Muscle of leg (tissue), 11 donors: ENCODE measurements around the gene GRID2. TPM values are rescaled to one million over a fixed set of nuclear protein-coding genes. Genes with fewer than 3 reads are reported as not detected.

ENCODE experiments used
- DNase-seq: peaks from one replicate; pipeline ENCODE4 v3.0.0; 2013
- H3K27ac ChIP-seq: one replicate; pipeline ENCODE4 v1.5.1; 2013; ENCODE audit warnings: mild to moderate bottlenecking, low read length, control low read depth
- H3K27me3 ChIP-seq: one replicate; pipeline ENCODE4 v1.6.1; 2013; ENCODE audit warnings: low read length; ENCODE audit not compliant: control insufficient read depth, insufficient read depth
- H3K36me3 ChIP-seq: one replicate; pipeline ENCODE4 v1.6.1; 2013; ENCODE audit warnings: low read length; ENCODE audit not compliant: control insufficient read depth, insufficient read depth
- H3K4me1 ChIP-seq: one replicate; pipeline ENCODE4 v1.6.1; 2013; ENCODE audit warnings: low read length; ENCODE audit not compliant: control insufficient read depth, insufficient read depth
- H3K4me3 ChIP-seq: one replicate; pipeline ENCODE4 v1.5.1; 2013; ENCODE audit warnings: low read length, control low read depth
- H3K9me3 ChIP-seq: replicated peaks from 2 replicates; pipeline ENCODE4 v1.6.1; 2013; ENCODE audit warnings: low read depth, low read length; ENCODE audit not compliant: control insufficient read depth
- WGBS: methylation state at CpG from one replicate; pipeline ENCODE4 v1.1.5; 2013; ENCODE audit warnings: missing lambda C conversion rate; ENCODE audit not compliant: insufficient coverage; 5-methylcytosine and 5-hydroxymethylcytosine counted together
- polyA plus RNA-seq, 8 donors: library from polyadenylated mRNA; unstranded; fragments of 120-200 nt; gene quantifications; one replicate each; pipeline versions ENCODE4 v1.2.1 to v1.2.3, GENCODE V29; 2013; ENCODE audit warnings: inconsistent platforms in 1 of 8, low replicate concordance in 1 of 8; ENCODE audit not compliant: insufficient read length in 8 of 8, insufficient read depth in 1 of 8
- total RNA-seq: library from RNA; stranded (reverse); fragments of 120-200 nt; gene quantifications from one replicate; pipeline ENCODE4 v1.2.4, GENCODE V29; 2013

The GRID2 gene
- total and polyA plus RNA-seq, 9 donors: 0.29 to 1.4 (median 0.60) TPM

DNA sequence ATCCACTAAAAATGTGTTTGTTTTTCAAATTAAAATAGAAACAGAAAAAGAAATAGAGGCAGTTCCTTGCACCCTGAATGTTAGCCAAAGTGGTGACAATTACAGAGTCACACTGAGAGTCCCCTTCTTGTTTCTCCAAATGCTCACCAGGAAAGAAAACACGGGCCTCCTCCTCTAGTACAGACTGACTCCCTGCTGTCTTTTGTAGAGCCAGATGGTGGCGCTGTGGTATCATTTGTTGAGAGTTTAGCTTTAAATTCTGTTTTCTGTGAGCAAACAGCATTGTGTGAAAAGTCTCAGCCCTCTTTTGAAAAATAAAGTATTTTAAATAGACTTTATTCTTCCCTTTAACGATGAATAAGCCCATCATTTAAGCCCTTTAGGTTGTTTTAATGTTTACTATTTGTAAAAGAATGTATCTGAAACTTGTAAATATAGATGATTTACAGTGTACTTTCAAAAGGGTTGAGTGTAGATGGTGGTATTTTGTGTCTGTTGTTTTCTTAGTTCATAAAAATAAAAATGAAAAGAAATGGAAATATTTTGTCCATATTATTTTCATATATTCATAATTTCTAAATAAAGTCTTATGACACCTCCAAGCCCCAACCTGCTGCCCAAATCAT is 1487.9 kb downstream of the GRID2 start:
- WGBS: no CpG with 5 or more reads among the region's 3 CpGs
- H3K27ac ChIP-seq: no peak overlapping the region
- peak; percentile 63 for DNase-seq
- H3K4me3 ChIP-seq: no peak overlapping the region
- H3K9me3 ChIP-seq: no peaks in the 10 kb centered on the region
- H3K4me1 ChIP-seq: no peaks in the 10 kb centered on the region
- H3K27me3 ChIP-seq: peaks cover 3% of the 10 kb centered on the region
- H3K36me3 ChIP-seq: no peaks in the 10 kb centered on the region

DNA sequence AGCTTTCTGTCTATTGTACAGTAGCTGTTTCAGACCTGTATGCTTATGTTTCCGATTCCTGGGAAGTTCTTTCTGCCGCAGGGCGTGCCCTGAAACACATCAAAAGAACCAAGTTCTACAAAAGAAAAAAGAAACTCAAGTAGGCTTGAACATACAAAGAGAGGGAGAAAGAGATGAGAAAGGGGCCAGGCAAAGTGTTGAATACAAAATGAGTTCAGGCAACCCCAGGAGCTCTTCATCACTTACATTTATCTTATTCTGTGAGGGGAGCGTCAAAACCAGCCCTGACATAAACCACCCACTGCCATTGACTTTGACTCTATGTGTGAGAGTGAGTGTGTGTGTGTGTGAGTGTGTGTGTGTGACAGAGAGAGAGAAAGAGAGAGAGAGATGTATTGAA is 1498.3 kb downstream of the GRID2 start:
- WGBS: no CpG with 5 or more reads among the region's 4 CpGs
- no peak for DNase-seq
- no peaks in the 10 kb centered on the region for H3K36me3 ChIP-seq
- no peak overlapping the region for H3K27ac ChIP-seq
- no peaks in the 10 kb centered on the region for H3K4me1 ChIP-seq
- no peaks in the 10 kb centered on the region for H3K27me3 ChIP-seq
- H3K4me3 ChIP-seq: no peak overlapping the region
- no peaks in the 10 kb centered on the region for H3K9me3 ChIP-seq

DNA sequence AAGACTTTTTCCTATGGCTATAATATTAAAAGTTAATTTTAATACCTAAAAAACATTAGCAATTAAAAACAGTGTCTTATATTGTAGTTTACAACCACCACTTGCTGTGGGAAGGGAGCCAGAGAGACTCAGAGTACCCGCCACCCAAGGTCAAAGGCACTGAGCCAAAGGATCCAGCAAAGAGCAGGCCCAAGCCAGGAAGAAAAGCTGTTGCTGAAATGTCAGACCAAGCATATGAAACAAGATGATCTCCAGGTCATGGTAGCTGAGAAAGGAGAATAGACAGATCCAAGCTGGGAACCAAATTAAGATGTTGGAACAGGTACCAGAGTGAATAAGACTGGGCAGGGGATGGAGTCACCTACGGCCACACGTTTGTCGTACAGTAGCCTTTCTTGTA is 1506.0 kb downstream of the GRID2 start:
- Histone ChIP-seq H3K27ac (no peak overlapping the region), H3K27me3 (no peaks in the 10 kb centered on the region), H3K36me3 (no peaks in the 10 kb centered on the region), H3K9me3 (no peaks in the 10 kb centered on the region), H3K4me3 (no peak overlapping the region), H3K4me1 (no peaks in the 10 kb centered on the region)
- no peak for DNase-seq
- WGBS: 70% methylated on average over 1 of the region's 4 CpGs

DNA sequence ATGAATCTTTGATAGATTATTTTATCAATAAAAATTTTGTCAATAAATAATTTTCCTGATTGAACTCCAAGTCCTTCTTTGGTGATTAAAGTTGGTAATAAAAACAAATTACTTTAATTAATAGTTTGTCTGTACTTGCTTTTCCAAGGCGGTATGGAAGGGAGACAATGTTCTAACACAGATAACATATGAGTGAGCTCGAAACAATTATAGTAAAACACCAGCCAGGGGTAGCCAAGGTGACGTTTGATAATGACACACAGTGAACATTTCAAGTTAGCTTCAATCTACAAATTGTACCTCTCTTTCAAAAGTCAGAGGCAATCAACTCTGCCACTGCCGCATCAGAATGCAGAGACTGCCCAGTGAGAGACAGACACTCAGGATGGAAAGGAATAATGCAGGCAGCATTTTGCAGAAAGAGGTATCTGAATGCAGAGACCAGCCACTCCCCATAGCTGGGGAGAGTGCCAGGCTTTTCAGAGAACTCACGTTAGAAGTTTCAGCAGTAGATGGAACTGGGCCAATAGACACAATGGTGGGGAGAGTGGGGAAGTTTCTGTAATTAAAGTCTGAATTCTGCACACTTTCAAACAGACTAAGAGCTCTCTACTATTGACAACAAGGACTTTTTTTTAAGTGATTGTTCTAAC is 1506.7 kb downstream of the GRID2 start:
- no peak overlapping the region for H3K27ac ChIP-seq
- H3K4me1 ChIP-seq: no peaks in the 10 kb centered on the region
- WGBS: 89% methylated on average over 3 of the region's 5 CpGs
- no peaks in the 10 kb centered on the region for H3K27me3 ChIP-seq
- no peak overlapping the region for H3K4me3 ChIP-seq
- H3K36me3 ChIP-seq: no peaks in the 10 kb centered on the region
- peak; percentile 28 for DNase-seq
- H3K9me3 ChIP-seq: no peaks in the 10 kb centered on the region

DNA sequence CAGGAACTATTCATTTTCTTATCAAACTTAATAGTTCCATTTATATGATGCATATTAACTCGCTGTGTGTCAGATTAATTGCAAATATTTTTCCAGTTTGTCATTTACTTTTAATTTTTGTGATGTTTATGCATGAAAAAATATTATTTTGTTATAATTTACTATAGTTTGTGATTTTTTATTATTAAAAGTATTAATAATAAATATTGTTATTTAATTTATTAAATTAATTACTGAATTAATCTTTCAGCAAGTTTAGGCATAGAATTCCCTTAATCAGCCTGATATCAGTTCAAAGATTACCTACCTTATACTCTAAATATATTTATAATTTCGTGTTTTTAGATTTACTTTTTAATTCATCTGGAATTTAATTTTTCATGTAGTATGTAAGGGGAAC is 1509.3 kb downstream of the GRID2 start:
- Histone ChIP-seq H3K27ac (no peak overlapping the region), H3K4me1 (no peaks in the 10 kb centered on the region), H3K27me3 (no peaks in the 10 kb centered on the region), H3K4me3 (no peak overlapping the region), H3K9me3 (no peaks in the 10 kb centered on the region), H3K36me3 (no peaks in the 10 kb centered on the region)
- DNase-seq: no peak
- WGBS: no CpG with 5 or more reads among the region's 2 CpGs

DNA sequence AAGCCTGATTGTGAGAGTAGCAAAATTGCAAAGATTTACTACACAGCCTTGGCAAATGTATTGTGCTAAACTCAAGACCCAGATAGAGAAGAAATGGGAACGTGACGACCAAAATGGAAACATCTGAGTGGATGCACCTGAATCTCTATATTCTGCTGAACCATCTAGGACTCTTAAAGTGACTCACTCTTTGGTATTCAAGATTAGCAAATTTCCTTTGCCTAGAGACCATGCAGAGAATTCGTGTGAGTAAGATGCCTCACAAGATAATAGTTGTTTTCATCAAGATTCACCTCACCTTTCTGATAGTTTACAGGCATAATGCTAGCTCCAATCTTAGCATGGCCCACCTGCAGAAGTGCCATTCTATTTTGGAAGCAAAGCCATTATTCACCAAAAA is 1510.4 kb downstream of the GRID2 start:
- Histone ChIP-seq H3K4me3 (no peak overlapping the region), H3K36me3 (no peaks in the 10 kb centered on the region), H3K9me3 (no peaks in the 10 kb centered on the region), H3K4me1 (no peaks in the 10 kb centered on the region), H3K27me3 (no peaks in the 10 kb centered on the region), H3K27ac (no peak overlapping the region)
- 83% methylated on average over 1 of the region's 3 CpGs for WGBS
- no peak for DNase-seq

DNA sequence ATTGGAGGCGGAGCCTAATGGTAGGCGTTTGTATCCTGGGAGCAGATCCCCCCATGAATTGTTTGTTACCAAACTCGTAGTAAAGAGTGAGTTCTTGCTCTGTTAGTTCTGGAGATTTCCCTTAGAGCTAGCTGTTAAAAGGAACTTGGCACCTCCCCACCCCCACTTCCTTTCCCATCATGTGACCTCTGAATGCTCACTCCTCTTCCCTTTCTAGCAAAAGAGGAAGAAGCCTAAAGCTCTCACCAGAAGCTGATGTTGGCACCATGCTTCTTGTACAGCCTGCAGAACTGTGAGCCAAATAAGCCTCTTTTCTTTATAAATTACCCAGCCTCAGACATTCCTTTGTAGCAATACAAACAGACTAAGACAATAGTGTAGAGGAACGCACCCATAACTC is 1511.0 kb downstream of the GRID2 start:
- H3K4me3 ChIP-seq: no peak overlapping the region
- peak; percentile 65 for DNase-seq
- no peaks in the 10 kb centered on the region for H3K27me3 ChIP-seq
- H3K4me1 ChIP-seq: no peaks in the 10 kb centered on the region
- H3K27ac ChIP-seq: no peak overlapping the region
- no peaks in the 10 kb centered on the region for H3K9me3 ChIP-seq
- WGBS: no CpG with 5 or more reads among the region's 4 CpGs
- H3K36me3 ChIP-seq: no peaks in the 10 kb centered on the region
